ENCODE measurements around the gene SNAP29.

The SNAP29 gene

DNA sequence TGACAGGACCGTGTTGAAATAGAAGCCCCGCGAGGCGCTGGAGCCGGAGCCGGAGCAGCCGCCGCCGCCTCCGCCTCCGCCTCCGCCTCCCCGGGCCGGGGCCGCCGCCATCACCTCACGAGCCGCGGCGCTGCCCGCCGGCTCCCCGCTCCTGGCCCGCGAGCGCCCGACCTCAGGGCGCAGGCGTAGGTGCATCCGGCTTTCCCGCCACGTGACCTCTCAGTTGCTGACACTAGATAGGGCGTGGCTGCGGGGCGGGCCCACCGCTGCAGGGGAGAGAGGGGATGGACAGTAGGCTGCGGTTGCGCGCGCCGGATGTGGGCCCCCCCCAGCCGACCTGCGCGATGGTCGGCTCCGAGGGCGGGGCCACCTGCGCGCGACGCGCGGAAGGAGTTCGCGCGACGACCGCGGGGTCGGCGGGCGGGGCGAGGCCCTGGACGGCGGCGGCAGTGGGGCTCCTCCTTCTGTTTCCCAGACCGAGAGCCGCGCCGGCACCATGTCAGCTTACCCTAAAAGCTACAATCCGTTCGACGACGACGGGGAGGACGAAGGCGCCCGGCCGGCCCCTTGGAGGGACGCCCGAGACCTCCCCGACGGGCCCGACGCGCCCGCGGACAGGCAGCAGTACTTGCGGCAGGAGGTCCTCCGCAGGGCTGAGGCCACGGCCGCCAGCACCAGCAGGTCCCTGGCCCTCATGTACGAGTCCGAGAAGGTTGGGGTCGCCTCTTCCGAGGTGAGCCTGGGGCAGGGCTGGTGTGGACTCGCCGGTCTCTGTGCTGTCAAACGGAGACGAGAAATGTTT lies at the start of gene SNAP29, which contains the start of gene PI4KA:
Gene SNAP29, plus strand, starts transcription at position 393 of the 802 bp plus-strand sequence. Its CDS starts 104 bp downstream, at position 497.
Gene PI4KA, minus strand, starts transcription at position 197 of the 802 bp plus-strand sequence. Its CDS starts 86 bp downstream, at position 111.
- Histone ChIP-seq H3K4me3 (ENCODE audit: low read length) (peak within 1 kb of the TSS; percentile 88), H3K9me3 (ENCODE audit: control insufficient read depth, low read length) (no peaks in the 10 kb centered on the region), H3K36me3 (ENCODE audit: control insufficient read depth, insufficient read depth, low read length) (no peaks in the 10 kb centered on the region), H3K27me3 (ENCODE audit: control insufficient read depth, insufficient read depth, low read length) (no peaks in the 10 kb centered on the region), H3K4me1 (ENCODE audit: control insufficient read depth, insufficient read depth, low read length) (peaks cover 23% of the 10 kb centered on the region), H3K9ac (ENCODE audit: low read length) (peak within 1 kb of the TSS; percentile 82)

DNA sequence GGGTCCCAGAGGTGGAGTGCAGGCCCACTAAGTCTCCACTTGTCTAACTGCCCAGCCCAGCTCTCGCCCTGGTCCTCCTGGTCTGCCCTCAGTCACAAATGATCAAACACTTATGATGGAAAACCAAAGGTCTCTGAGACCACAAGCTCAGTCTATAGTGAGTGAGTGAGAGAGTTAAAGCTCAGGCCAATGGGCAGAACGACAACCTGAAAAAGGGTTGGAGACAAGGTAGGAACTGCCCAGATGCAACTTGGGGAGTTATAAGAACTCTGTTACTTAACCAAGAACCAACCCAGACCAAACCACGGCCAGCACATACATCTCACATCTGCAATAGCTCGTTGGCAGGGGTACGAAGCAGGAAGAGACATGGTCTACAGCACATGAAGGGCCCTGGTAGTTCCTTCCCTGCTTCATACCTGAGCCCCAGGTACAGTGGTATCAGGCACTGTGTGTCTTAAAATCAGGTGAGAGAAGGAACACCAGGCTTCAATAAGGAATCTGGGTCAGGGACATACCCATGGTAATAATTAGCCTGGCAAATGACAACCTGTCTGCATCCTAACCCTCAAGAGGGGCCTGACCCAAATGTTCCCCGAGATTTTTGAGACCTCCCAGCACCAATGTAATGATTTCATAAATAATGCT lies 49.1 kb upstream of the SNAP29 start:
- H3K4me1 ChIP-seq (ENCODE audit: control insufficient read depth, insufficient read depth, low read length) = no peaks in the 10 kb centered on the region
- no peak overlapping the region for H3K9ac ChIP-seq (ENCODE audit: low read length)
- H3K36me3 ChIP-seq (ENCODE audit: control insufficient read depth, insufficient read depth, low read length) = peaks cover 2% of the 10 kb centered on the region
- H3K9me3 ChIP-seq (ENCODE audit: control insufficient read depth, low read length) = no peaks in the 10 kb centered on the region
- H3K27me3 ChIP-seq (ENCODE audit: control insufficient read depth, insufficient read depth, low read length) = no peaks in the 10 kb centered on the region
- H3K4me3 ChIP-seq (ENCODE audit: low read length) = no peak overlapping the region

DNA sequence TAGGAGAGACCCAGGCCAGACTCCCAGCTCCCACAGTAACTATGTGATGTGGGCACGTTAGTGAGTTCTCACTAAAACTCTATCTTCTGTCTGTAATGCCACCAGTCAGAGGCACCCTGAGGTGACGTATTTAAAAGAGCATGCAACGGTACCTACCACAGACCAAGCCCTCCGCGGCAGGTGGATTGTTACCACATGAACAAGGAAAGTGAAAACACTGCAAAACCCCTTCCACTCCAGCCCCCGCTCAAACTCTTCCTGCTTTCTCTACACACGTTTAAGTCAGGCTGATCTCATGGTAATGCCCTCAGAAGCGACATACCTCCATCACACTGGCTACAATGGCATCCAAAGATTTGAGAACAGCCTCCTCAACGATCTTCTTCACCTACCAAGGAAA lies 48.2 kb upstream of the SNAP29 start:
- Histone ChIP-seq H3K4me1 (ENCODE audit: control insufficient read depth, insufficient read depth, low read length) (no peaks in the 10 kb centered on the region), H3K27me3 (ENCODE audit: control insufficient read depth, insufficient read depth, low read length) (no peaks in the 10 kb centered on the region), H3K36me3 (ENCODE audit: control insufficient read depth, insufficient read depth, low read length) (no peaks in the 10 kb centered on the region), H3K9me3 (ENCODE audit: control insufficient read depth, low read length) (no peaks in the 10 kb centered on the region), H3K9ac (ENCODE audit: low read length) (no peak overlapping the region), H3K4me3 (ENCODE audit: low read length) (no peak overlapping the region)

DNA sequence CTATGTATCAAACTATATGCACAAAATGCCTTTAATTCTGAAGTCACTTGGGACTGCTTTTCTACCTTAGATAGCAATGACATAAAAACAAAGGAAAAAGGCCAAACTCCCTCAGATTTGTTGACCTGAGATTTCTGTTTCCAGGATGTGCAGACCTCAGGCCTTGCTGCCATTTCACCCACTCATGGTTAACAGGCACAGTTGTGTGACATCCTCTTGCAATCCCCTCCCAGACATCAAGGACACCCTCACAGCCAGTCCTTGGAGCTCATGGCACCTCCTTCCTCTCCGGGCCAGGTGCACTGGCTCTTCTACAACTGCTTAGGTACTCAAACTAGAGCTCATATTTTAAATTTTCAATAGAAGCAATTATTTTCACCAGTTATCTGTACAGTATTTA lies 47.6 kb upstream of the SNAP29 start:
- no peaks in the 10 kb centered on the region for H3K9me3 ChIP-seq (ENCODE audit: control insufficient read depth, low read length)
- no peaks in the 10 kb centered on the region for H3K27me3 ChIP-seq (ENCODE audit: control insufficient read depth, insufficient read depth, low read length)
- H3K4me1 ChIP-seq (ENCODE audit: control insufficient read depth, insufficient read depth, low read length) = no peaks in the 10 kb centered on the region
- H3K4me3 ChIP-seq (ENCODE audit: low read length) = no peak overlapping the region
- no peaks in the 10 kb centered on the region for H3K36me3 ChIP-seq (ENCODE audit: control insufficient read depth, insufficient read depth, low read length)
- H3K9ac ChIP-seq (ENCODE audit: low read length) = no peak overlapping the region

DNA sequence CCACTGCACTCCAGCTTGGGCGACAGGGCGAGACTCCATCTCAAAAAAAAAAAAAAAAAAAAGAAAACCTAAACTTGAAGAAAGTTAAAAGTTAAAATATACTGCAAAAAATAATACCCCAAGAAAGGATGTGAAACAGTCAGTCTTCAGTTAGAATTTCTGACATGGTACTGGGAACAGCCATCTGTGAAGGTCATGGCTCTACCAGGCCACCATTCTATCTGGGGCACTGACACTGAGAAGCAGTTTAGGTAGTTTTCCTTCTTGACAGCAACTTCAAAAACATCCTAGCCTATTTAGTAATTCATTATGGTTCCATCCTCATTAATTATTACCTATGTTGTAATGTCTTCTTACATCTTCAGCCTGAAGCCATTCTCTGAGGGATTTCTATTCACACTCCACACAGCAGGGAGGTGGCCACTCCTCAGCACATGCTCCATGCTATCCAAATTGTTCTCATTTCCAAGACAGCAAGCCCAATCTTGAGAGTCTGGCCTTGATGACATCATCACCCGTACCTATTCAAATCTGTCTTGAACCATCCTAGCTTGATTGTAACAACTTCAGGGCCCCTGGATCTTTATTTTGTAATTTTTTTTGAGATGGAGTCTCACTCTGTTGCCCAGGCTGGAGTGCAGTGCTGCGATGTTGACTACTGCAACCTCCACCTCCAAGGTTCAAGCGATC lies 46.7 kb upstream of the SNAP29 start:
- Histone ChIP-seq H3K4me3 (ENCODE audit: low read length) (no peak overlapping the region), H3K9ac (ENCODE audit: low read length) (no peak overlapping the region), H3K9me3 (ENCODE audit: control insufficient read depth, low read length) (no peaks in the 10 kb centered on the region), H3K27me3 (ENCODE audit: control insufficient read depth, insufficient read depth, low read length) (no peaks in the 10 kb centered on the region), H3K4me1 (ENCODE audit: control insufficient read depth, insufficient read depth, low read length) (no peaks in the 10 kb centered on the region), H3K36me3 (ENCODE audit: control insufficient read depth, insufficient read depth, low read length) (no peaks in the 10 kb centered on the region)

DNA sequence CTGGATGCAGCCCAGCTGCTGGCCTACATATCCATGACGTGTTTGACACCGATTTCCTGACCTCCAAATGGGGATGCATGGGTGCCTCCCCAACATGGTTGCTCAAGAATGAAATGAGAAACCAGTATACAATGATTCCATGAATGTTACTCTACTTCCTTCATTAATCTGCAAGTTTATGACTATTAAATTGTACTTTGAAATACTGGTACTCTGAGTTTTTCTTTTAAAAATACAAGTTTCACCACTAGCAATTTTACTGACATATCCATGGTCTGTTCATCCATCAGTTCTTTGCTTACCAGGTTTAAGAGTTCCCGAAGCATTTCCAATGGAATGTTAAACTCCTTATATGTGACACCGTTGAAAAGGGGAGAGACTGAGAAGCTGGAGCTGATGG lies 45.8 kb upstream of the SNAP29 start:
- Histone ChIP-seq H3K36me3 (ENCODE audit: control insufficient read depth, insufficient read depth, low read length) (no peaks in the 10 kb centered on the region), H3K4me3 (ENCODE audit: low read length) (no peak overlapping the region), H3K9me3 (ENCODE audit: control insufficient read depth, low read length) (no peaks in the 10 kb centered on the region), H3K27me3 (ENCODE audit: control insufficient read depth, insufficient read depth, low read length) (no peaks in the 10 kb centered on the region), H3K9ac (ENCODE audit: low read length) (no peak overlapping the region), H3K4me1 (ENCODE audit: control insufficient read depth, insufficient read depth, low read length) (no peaks in the 10 kb centered on the region)

DNA sequence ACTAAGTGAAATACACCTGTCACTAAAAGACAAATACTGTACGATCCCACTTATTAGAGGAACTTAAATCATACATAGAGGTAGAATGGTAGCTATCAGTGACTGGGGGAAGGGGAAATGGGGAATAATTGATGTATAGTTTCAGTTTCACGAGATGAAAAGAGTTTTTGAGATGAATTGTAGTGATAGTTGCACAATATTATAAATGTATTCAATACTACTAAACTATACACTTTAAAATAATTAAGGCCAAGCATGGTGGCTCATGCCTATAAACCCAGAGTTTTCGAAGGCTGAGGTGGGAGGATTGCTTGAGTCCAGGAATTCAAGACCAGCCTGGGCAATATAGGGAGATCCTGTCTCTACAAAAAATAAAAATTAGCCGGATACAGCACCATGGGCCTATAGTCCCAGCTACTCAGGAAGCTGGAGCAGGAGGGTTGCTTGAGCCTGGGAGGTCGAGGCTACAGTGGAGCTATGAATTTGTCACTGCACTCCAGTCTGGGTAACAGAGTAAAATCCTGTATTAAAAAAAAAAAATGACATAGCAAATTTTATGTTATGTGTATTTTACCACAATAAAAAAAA lies 44.5 kb upstream of the SNAP29 start:
- Histone ChIP-seq H3K27me3 (ENCODE audit: control insufficient read depth, insufficient read depth, low read length) (no peaks in the 10 kb centered on the region), H3K9me3 (ENCODE audit: control insufficient read depth, low read length) (no peaks in the 10 kb centered on the region), H3K9ac (ENCODE audit: low read length) (no peak overlapping the region), H3K4me1 (ENCODE audit: control insufficient read depth, insufficient read depth, low read length) (no peaks in the 10 kb centered on the region), H3K36me3 (ENCODE audit: control insufficient read depth, insufficient read depth, low read length) (no peaks in the 10 kb centered on the region), H3K4me3 (ENCODE audit: low read length) (no peak overlapping the region)

DNA sequence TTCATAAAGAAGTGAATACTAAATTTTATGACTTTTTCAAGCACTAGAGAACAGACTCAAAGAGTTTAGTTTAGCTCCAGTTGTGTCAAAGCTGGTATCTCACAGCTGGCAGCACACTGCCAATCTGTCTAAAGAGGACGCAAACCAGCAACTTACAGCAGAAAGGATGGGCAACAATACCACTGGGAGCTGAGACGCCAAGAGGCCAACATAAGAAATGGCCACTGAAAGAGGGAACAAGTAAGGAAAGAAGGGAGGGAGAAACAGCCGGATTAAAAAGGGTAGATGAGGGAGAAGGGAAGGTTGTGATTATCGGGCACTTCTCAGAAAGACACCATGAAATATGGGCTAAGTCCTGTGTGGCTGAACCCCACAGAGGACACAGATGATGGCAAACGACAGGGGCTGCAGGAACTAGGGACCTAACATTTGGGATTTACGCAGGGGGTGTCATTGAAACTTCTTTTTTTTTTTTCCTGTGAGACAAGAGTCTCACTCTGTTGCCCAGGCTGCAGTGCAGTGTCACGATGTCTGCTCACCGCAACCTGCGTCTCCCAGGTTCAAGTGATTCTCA lies 43.2 kb upstream of the SNAP29 start:
- Histone ChIP-seq H3K4me3 (ENCODE audit: low read length) (no peak overlapping the region), H3K4me1 (ENCODE audit: control insufficient read depth, insufficient read depth, low read length) (no peaks in the 10 kb centered on the region), H3K36me3 (ENCODE audit: control insufficient read depth, insufficient read depth, low read length) (no peaks in the 10 kb centered on the region), H3K9ac (ENCODE audit: low read length) (no peak overlapping the region), H3K27me3 (ENCODE audit: control insufficient read depth, insufficient read depth, low read length) (no peaks in the 10 kb centered on the region), H3K9me3 (ENCODE audit: control insufficient read depth, low read length) (no peaks in the 10 kb centered on the region)

DNA sequence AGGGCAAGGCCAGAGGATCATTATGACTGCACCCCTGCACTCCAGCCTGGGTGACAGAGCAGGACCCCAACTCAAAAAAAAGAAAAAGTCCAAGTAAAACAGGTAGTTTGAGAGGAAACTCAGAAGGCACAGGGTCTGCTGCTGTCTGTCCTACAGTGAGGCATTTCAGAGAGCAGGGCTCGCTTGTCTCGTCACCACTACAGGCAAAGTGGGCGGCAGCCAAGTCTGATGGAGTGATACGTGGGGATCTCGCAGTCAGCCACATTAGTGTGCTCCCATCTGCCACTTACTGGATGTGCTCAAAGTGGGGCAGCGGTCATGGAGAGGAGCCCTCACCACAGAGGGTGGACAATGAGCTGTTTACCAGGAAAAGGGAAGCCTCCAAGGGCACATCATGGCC lies 42.2 kb upstream of the SNAP29 start:
- Histone ChIP-seq H3K9ac (ENCODE audit: low read length) (no peak overlapping the region), H3K9me3 (ENCODE audit: control insufficient read depth, low read length) (no peaks in the 10 kb centered on the region), H3K27me3 (ENCODE audit: control insufficient read depth, insufficient read depth, low read length) (no peaks in the 10 kb centered on the region), H3K36me3 (ENCODE audit: control insufficient read depth, insufficient read depth, low read length) (no peaks in the 10 kb centered on the region), H3K4me3 (ENCODE audit: low read length) (no peak overlapping the region), H3K4me1 (ENCODE audit: control insufficient read depth, insufficient read depth, low read length) (no peaks in the 10 kb centered on the region)

DNA sequence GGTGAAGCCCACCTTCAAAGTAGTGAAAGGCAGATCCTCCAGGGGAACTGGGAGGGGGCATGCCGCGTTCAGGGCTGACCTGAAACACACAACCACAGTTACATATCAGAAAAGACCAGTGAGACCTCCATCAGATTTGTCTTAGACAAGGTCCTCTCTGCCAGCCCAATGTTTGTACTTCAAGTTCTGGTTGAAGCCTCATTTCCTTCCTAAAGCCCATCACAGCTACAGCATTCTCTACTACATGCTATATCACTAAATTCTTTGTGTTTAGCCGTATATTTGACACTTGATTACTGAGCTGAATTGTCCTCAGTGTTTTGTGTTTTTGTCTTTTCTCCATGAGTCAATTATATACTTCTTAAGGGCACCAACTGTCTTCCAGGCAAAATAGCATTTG lies 40.3 kb upstream of the SNAP29 start:
- H3K4me3 ChIP-seq (ENCODE audit: low read length) = no peak overlapping the region
- H3K9ac ChIP-seq (ENCODE audit: low read length) = no peak overlapping the region
- no peaks in the 10 kb centered on the region for H3K27me3 ChIP-seq (ENCODE audit: control insufficient read depth, insufficient read depth, low read length)
- no peaks in the 10 kb centered on the region for H3K36me3 ChIP-seq (ENCODE audit: control insufficient read depth, insufficient read depth, low read length)
- no peaks in the 10 kb centered on the region for H3K4me1 ChIP-seq (ENCODE audit: control insufficient read depth, insufficient read depth, low read length)
- H3K9me3 ChIP-seq (ENCODE audit: control insufficient read depth, low read length) = no peaks in the 10 kb centered on the region

DNA sequence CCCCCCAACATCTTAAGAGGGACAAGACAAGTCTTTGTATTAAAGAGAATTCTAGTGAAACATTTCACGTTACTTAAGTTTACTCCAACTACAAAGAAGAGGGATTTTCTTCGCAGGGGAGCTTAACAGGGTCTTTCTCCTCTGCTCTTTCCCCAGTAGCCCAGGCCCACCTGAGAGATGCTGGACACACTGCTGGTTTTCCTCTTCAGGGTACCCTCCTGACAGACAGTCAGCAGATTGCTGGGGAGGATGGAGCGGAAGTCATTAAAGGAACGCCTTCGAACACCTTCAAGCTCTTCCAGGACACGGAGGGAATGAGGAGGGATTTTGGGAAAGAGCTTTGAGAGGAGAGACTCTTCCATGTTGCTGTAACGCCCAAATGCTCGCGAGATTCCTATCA lies 39.3 kb upstream of the SNAP29 start:
- Histone ChIP-seq H3K27me3 (ENCODE audit: control insufficient read depth, insufficient read depth, low read length) (no peaks in the 10 kb centered on the region), H3K9ac (ENCODE audit: low read length) (no peak overlapping the region), H3K4me1 (ENCODE audit: control insufficient read depth, insufficient read depth, low read length) (no peaks in the 10 kb centered on the region), H3K4me3 (ENCODE audit: low read length) (no peak overlapping the region), H3K36me3 (ENCODE audit: control insufficient read depth, insufficient read depth, low read length) (no peaks in the 10 kb centered on the region), H3K9me3 (ENCODE audit: control insufficient read depth, low read length) (no peaks in the 10 kb centered on the region)

Data from mucosa of stomach (tissue), 1 donor.